HL-60 (cell line): ENCODE measurements around the gene CERS1.

Experiments
- DNase-seq, 2 experiments: peaks; one replicate each; pipeline ENCODE4 v3.0.0-alpha.2; 2010 to 2020; ENCODE audit warnings: low read depth in 1 of 2, low spot score in 1 of 2
- H3K27ac ChIP-seq: fragments of 250-450 bp; sonication (Bioruptor Pico); replicated peaks from 2 replicates; pipeline ENCODE4 v1.5.1; 2020; ENCODE audit warnings: mild to moderate bottlenecking, moderate library complexity
- H3K27me3 ChIP-seq: fragments of 250-450 bp; sonication (Bioruptor Pico); 2 replicates; pipeline ENCODE4 v1.5.1; 2021; ENCODE audit warnings: mild to moderate bottlenecking, moderate library complexity; ENCODE audit not compliant: insufficient read depth, poor library complexity, severe bottlenecking
- H3K4me3 ChIP-seq: replicated peaks from 2 replicates; pipeline ENCODE4 v1.5.1; 2011; ENCODE audit warnings: mild to moderate bottlenecking, control low read depth, low read length; ENCODE audit not compliant: insufficient read depth
- CTCF ChIP-seq: IDR thresholded peaks from one replicate; pipeline ENCODE4 v1.5.1; 2011; ENCODE audit warnings: low read length, control low read depth, inconsistent platforms; ENCODE audit not compliant: insufficient read depth
- GABPA ChIP-seq: IDR thresholded peaks from 2 replicates; pipeline ENCODE4 v1.6.1; 2012; ENCODE audit warnings: low read depth
- POLR2AphosphoS5 ChIP-seq: IDR thresholded peaks from 2 replicates; pipeline ENCODE4 v1.6.1; 2012; ENCODE audit warnings: low read depth
- REST ChIP-seq: IDR thresholded peaks from 2 replicates; pipeline ENCODE4 v1.6.1; 2012; ENCODE audit warnings: low read depth; ENCODE audit not compliant: insufficient replicate concordance
- SPI1 ChIP-seq: IDR thresholded peaks from 2 replicates; pipeline ENCODE4 v1.6.1; 2012; ENCODE audit warnings: low read depth, mild to moderate bottlenecking, borderline replicate concordance

The CERS1 gene

GRCh38 chr19:18839465-18840287, 56.3 kb downstream of the CERS1 start:
- Histone ChIP-seq H3K27ac (no peak overlapping the region), H3K4me3 (no peak overlapping the region), H3K27me3 (no peaks in the 10 kb centered on the region)
- TF ChIP-seq REST: no peak
- TF ChIP-seq POLR2AphosphoS5: 0 out of 2 replicates have a peak, but pooled peaks have one; percentile 22
- no peak for DNase-seq

- peak overlapping the region; percentile 76; the same call in 1 of the 2 replicates for H3K4me3 ChIP-seq
- TF ChIP-seq CTCF: no peak
- TF ChIP-seq REST: no peak
- no peak for TF ChIP-seq POLR2AphosphoS5
- TF ChIP-seq GABPA: no peak
- TF ChIP-seq SPI1: no peak
- DNase-seq: no peak
- H3K27me3 ChIP-seq: no peaks in the 10 kb centered on the region
- H3K27ac ChIP-seq: no peak overlapping the region
These were observed 61.3 kb downstream of the CERS1 start for GRCh38 chr19:18834644-18834984.

- 0 out of 2 replicates have a peak overlapping the region, but pooled peaks have one; percentile 19 for H3K27ac ChIP-seq
- peak overlapping the region; percentile 76 for H3K4me3 ChIP-seq
- no peak for DNase-seq
- TF ChIP-seq GABPA (no peak), REST (no peak), CTCF (no peak), SPI1 (no peak), POLR2AphosphoS5 (no peak)
- H3K27me3 ChIP-seq: no peaks in the 10 kb centered on the region
These were observed 61.9 kb downstream of the CERS1 start for GRCh38 chr19:18833849-18834643.
